Measurements from ENCODE around the gene GNA14. TPM values are rescaled to one million over a fixed set of nuclear protein-coding genes. Genes with fewer than 3 reads are reported as not detected.

Gene GNA14
- total and polyA plus RNA-seq, 2 of the 8 experiments (the other 6 are each of a cell fraction or from before 2014, with no cell fraction given), result 3.4 to 6.3 TPM

DNA sequence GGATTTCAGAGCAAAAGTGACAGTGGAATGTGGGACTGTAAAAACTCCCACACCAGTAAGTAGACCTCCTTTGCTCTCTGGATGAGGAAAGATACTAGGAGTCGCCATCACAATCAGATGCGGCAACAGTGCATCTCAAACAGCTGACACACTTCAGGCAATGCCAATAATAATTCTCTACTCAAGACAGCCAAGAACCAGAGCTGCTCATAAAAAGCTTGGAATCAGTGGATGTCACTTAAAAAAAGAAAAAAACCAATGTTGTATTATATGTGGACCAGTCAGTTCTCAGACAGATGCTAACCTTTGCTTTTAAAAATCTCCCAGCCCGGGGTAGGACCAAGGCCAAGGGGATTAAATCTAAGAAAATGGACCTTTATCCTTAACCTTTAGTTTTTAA lies 185.0 kb downstream of the GNA14 start:
- CTCF ChIA-PET (ENCODE audit: partially characterized antibody), result interaction anchor here (0.8 to 14.6 kb wide), 5 partner anchors 10 to 288 kb away, joined by 4 to 384 read pairs (median 9); partner anchors contain the start of gene GNA14
- H3K27ac ChIP-seq (ENCODE audit: low read depth, low read length), result no peak overlapping the region
- H3K9ac ChIP-seq (replicated peaks in 1 of 4; ENCODE audit: extremely low read depth in 1 of 4, low read depth in 3 of 4, low read length in 3 of 4), result no peak overlapping the region
- DNase-seq (ENCODE audit: low read depth in 1 of 2, low spot score in 2 of 2) (no peak), FAIRE-seq (no peak)
- no peaks in the 10 kb centered on the region for H3K79me1 ChIP-seq (ENCODE audit: low read depth, low read length)
- H3K23ac ChIP-seq (ENCODE audit: insufficient read length), result no peak overlapping the region
- H2BK120ac ChIP-seq (replicated peaks; ENCODE audit: low read depth, low read length), result no peak overlapping the region
- H3K56ac ChIP-seq (replicated peaks; ENCODE audit: insufficient read length, low read depth, low read length), result no peak overlapping the region
- H3K4me2 ChIP-seq (ENCODE audit: insufficient read depth in 1 of 2, low read depth in 2 of 2, low read length in 2 of 2), result no peak overlapping the region
- no peak overlapping the region for H4K5ac ChIP-seq (ENCODE audit: insufficient read length, low read depth, low read length)
- H3K79me2 ChIP-seq (ENCODE audit: control insufficient read depth in 1 of 2, insufficient read depth in 2 of 2, low read length in 2 of 2), result no peaks in the 10 kb centered on the region
- no peak overlapping the region for H4K8ac ChIP-seq (ENCODE audit: extremely low read depth, insufficient read depth, low read length)
- no peak overlapping the region for H2BK15ac ChIP-seq (ENCODE audit: low read length)
- no peak overlapping the region for H2BK12ac ChIP-seq (ENCODE audit: low read depth, low read length)
- 93% methylated on average over 3 of the region's 3 CpGs; no CpG with 5 or more reads in 1 of the 2 experiments for WGBS, 2 experiments (ENCODE audit: extremely low coverage in 1 of 2, insufficient coverage in 1 of 2, insufficient read length in 1 of 2, insufficient replicate concordance in 2 of 2, low coverage in 1 of 2, low lambda C conversion rate in 2 of 2, missing lambda C conversion rate in 1 of 2)
- H3K14ac ChIP-seq (ENCODE audit: insufficient read length), result no peak overlapping the region
- no peaks in the 10 kb centered on the region for H4K20me1 ChIP-seq (replicated peaks in 1 of 2; ENCODE audit: control insufficient read depth in 1 of 2, insufficient read depth in 2 of 2, low read length in 2 of 2)
- POLR2A ChIA-PET (ENCODE audit: partially characterized antibody), result interaction anchor here (1.1 kb wide), 1 partner anchor 21 kb away, joined by 3 read pairs; no protein-coding TSS in a partner anchor
- no peak overlapping the region for H2AK5ac ChIP-seq (ENCODE audit: low read depth, low read length)
- H2BK20ac ChIP-seq (ENCODE audit: low read length), result 0 out of 2 replicates have a peak overlapping the region, but pooled peaks have one; percentile 27
- H3K4me1 ChIP-seq (replicated peaks in 1 of 4; ENCODE audit: control insufficient read depth in 3 of 4, insufficient read depth in 4 of 4, low read length in 3 of 4), result peaks cover 0 to 6% (median 2%) of the 10 kb centered on the region in 4 experiments; a peak in 4 of 7 replicates
- no peak overlapping the region for H4K91ac ChIP-seq (replicated peaks; ENCODE audit: insufficient read length, low read length)
- H3K4ac ChIP-seq (replicated peaks; ENCODE audit: insufficient read length, low read depth, low read length), result no peak overlapping the region
- H2AFZ ChIP-seq (ENCODE audit: low read length), result no peak overlapping the region
- no peaks in the 10 kb centered on the region for H3K36me3 ChIP-seq (ENCODE audit: control insufficient read depth in 2 of 4, insufficient read depth in 4 of 4, low read length in 3 of 4)
- TF ChIP-seq, protein P1, sequence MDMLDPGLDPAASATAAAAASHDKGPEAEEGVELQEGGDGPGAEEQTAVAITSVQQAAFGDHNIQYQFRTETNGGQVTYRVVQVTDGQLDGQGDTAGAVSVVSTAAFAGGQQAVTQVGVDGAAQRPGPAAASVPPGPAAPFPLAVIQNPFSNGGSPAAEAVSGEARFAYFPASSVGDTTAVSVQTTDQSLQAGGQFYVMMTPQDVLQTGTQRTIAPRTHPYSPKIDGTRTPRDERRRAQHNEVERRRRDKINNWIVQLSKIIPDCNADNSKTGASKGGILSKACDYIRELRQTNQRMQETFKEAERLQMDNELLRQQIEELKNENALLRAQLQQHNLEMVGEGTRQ (IDR thresholded peaks at IDR 0.05; ENCODE audit: low read length), result no peak
- TF ChIP-seq CBX8 (IDR thresholded peaks at IDR 0.05; ENCODE audit: borderline replicate concordance, low read depth, low read length) (no peak), SIN3A (conservative IDR thresholded peaks at IDR 0.05 in 1 of 2, IDR thresholded peaks at IDR 0.05 in 1 of 2; ENCODE audit: low read depth in 1 of 2, low read length in 2 of 2) (no peak), PHF8 (conservative IDR thresholded peaks at IDR 0.05; ENCODE audit: low read depth, low read length) (no peak), YY1 (IDR thresholded peaks at IDR 0.05; ENCODE audit: low read depth, low read length) (no peak), FOSL1 (IDR thresholded peaks at IDR 0.05; ENCODE audit: insufficient read depth, low read depth, low read length) (no peak), TBP (IDR thresholded peaks at IDR 0.05; ENCODE audit: low read depth, low read length) (no peak), SIRT6 (IDR thresholded peaks at IDR 0.05; ENCODE audit: low read length) (no peak), EZH2 (IDR thresholded peaks at IDR 0.05; ENCODE audit: low read depth, low read length, severe bottlenecking) (no peak), POLR2A (IDR thresholded peaks at IDR 0.05; ENCODE audit: control extremely low read depth in 1 of 2, low read depth in 2 of 2, low read length in 2 of 2) (no peak), CREB1 (IDR thresholded peaks at IDR 0.05) (no peak)
- TF ChIP-seq, protein P2, sequence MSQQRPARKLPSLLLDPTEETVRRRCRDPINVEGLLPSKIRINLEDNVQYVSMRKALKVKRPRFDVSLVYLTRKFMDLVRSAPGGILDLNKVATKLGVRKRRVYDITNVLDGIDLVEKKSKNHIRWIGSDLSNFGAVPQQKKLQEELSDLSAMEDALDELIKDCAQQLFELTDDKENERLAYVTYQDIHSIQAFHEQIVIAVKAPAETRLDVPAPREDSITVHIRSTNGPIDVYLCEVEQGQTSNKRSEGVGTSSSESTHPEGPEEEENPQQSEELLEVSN (IDR thresholded peaks at IDR 0.05), result no peak
- no peaks in the 10 kb centered on the region; the same call in 1 of the 2 replicates for H3K23me2 ChIP-seq (ENCODE audit: low read depth, low read length)
- no peaks in the 10 kb centered on the region for H3K27me3 ChIP-seq (replicated peaks in 1 of 4; ENCODE audit: control insufficient read depth in 3 of 4, extremely low read depth in 1 of 4, insufficient read depth in 3 of 4, low read length in 3 of 4)
- peak overlapping the region; percentile 24; the same call in 1 of the 2 replicates for H3K18ac ChIP-seq (ENCODE audit: extremely low read depth, low read length)
- no peak overlapping the region for H3K4me3 ChIP-seq (ENCODE audit: extremely low read depth in 1 of 4, insufficient read depth in 2 of 4, low read depth in 3 of 4, low read length in 4 of 4)
- H3K9me3 ChIP-seq (ENCODE audit: insufficient read depth in 2 of 2, low read depth in 1 of 2, low read length in 1 of 2), result no peaks in the 10 kb centered on the region
- H2BK5ac ChIP-seq (ENCODE audit: low read depth, low read length), result no peak overlapping the region

Data from H1 (cell line).